ENCODE measurements around the gene HOOK1.

The HOOK1 gene

GRCh38 chr1:59885160-59885832, 70.5 kb downstream of the HOOK1 start:
- H3K4me3 ChIP-seq = no peak overlapping the region
- no peak overlapping the region for H3K27ac ChIP-seq
- no peaks in the 10 kb centered on the region for H3K9me3 ChIP-seq (ENCODE audit: low read depth, low read length)
- no peak overlapping the region for H3K9ac ChIP-seq (ENCODE audit: insufficient read length)
- TF ChIP-seq FOXP2 (optimal IDR thresholded peaks at IDR 0.05; ENCODE audit: control extremely low read depth, extremely low read length, insufficient read depth) = no peak
- TF ChIP-seq EZH2 (IDR thresholded peaks at IDR 0.05) = no peak
- TF ChIP-seq POLR2AphosphoS5 (IDR thresholded peaks at IDR 0.05; ENCODE audit: borderline replicate concordance, low read depth, low read length) = no peak
- DNase-seq (ENCODE audit: low read depth, low spot score) = no peak
- no peaks in the 10 kb centered on the region for H3K36me3 ChIP-seq (ENCODE audit: insufficient read depth, low read length)

GRCh38 chr1:59892841-59893811, 78.4 kb downstream of the HOOK1 start:
- DNase-seq (ENCODE audit: low read depth, low spot score) = no peak
- TF ChIP-seq FOXP2 (optimal IDR thresholded peaks at IDR 0.05; ENCODE audit: control extremely low read depth, extremely low read length, insufficient read depth) = no peak
- no peak for TF ChIP-seq POLR2AphosphoS5 (IDR thresholded peaks at IDR 0.05; ENCODE audit: borderline replicate concordance, low read depth, low read length)
- TF ChIP-seq EZH2 (IDR thresholded peaks at IDR 0.05) = no peak
- no peak overlapping the region for H3K27ac ChIP-seq
- no peak overlapping the region for H3K4me3 ChIP-seq
- H3K9ac ChIP-seq (ENCODE audit: insufficient read length) = no peak overlapping the region
- H3K9me3 ChIP-seq (ENCODE audit: low read depth, low read length) = no peaks in the 10 kb centered on the region
- no peaks in the 10 kb centered on the region for H3K36me3 ChIP-seq (ENCODE audit: insufficient read depth, low read length)

GRCh38 chr1:59897165-59897564, 82.4 kb downstream of the HOOK1 start:
- no peak for DNase-seq (ENCODE audit: low read depth, low spot score)
- Histone ChIP-seq H3K9ac (ENCODE audit: insufficient read length) (no peak overlapping the region), H3K27ac (no peak overlapping the region), H3K4me3 (no peak overlapping the region), H3K9me3 (ENCODE audit: low read depth, low read length) (no peaks in the 10 kb centered on the region), H3K36me3 (ENCODE audit: insufficient read depth, low read length) (no peaks in the 10 kb centered on the region)
- TF ChIP-seq FOXP2 (optimal IDR thresholded peaks at IDR 0.05; ENCODE audit: control extremely low read depth, extremely low read length, insufficient read depth) (no peak), POLR2AphosphoS5 (IDR thresholded peaks at IDR 0.05; ENCODE audit: borderline replicate concordance, low read depth, low read length) (no peak), EZH2 (IDR thresholded peaks at IDR 0.05) (no peak)

GRCh38 chr1:59898927-59899326, 84.2 kb downstream of the HOOK1 start:
- H3K4me3 ChIP-seq = no peak overlapping the region
- DNase-seq (ENCODE audit: low read depth, low spot score) = no peak
- no peak overlapping the region for H3K9ac ChIP-seq (ENCODE audit: insufficient read length)
- H3K9me3 ChIP-seq (ENCODE audit: low read depth, low read length) = no peaks in the 10 kb centered on the region
- TF ChIP-seq EZH2 (IDR thresholded peaks at IDR 0.05) (no peak), FOXP2 (optimal IDR thresholded peaks at IDR 0.05; ENCODE audit: control extremely low read depth, extremely low read length, insufficient read depth) (no peak), POLR2AphosphoS5 (IDR thresholded peaks at IDR 0.05; ENCODE audit: borderline replicate concordance, low read depth, low read length) (no peak)
- no peak overlapping the region for H3K27ac ChIP-seq
- H3K36me3 ChIP-seq (ENCODE audit: insufficient read depth, low read length) = no peaks in the 10 kb centered on the region

- no peak for DNase-seq (ENCODE audit: low read depth, low spot score)
- Histone ChIP-seq H3K27ac (no peak overlapping the region), H3K9ac (ENCODE audit: insufficient read length) (no peak overlapping the region), H3K4me3 (no peak overlapping the region), H3K36me3 (ENCODE audit: insufficient read depth, low read length) (no peaks in the 10 kb centered on the region), H3K9me3 (ENCODE audit: low read depth, low read length) (no peaks in the 10 kb centered on the region)
- no peak for TF ChIP-seq EZH2 (IDR thresholded peaks at IDR 0.05)
- no peak for TF ChIP-seq POLR2AphosphoS5 (IDR thresholded peaks at IDR 0.05; ENCODE audit: borderline replicate concordance, low read depth, low read length)
- no peak for TF ChIP-seq FOXP2 (optimal IDR thresholded peaks at IDR 0.05; ENCODE audit: control extremely low read depth, extremely low read length, insufficient read depth)
Measured at GRCh38 chr1:59900640-59901039, 85.9 kb downstream of the HOOK1 start.

GRCh38 chr1:59901770-59902388, 87.1 kb downstream of the HOOK1 start:
- Histone ChIP-seq H3K4me3 (no peak overlapping the region), H3K9ac (ENCODE audit: insufficient read length) (no peak overlapping the region), H3K9me3 (ENCODE audit: low read depth, low read length) (no peaks in the 10 kb centered on the region), H3K36me3 (ENCODE audit: insufficient read depth, low read length) (no peaks in the 10 kb centered on the region), H3K27ac (no peak overlapping the region)
- TF ChIP-seq POLR2AphosphoS5 (IDR thresholded peaks at IDR 0.05; ENCODE audit: borderline replicate concordance, low read depth, low read length) = no peak
- TF ChIP-seq EZH2 (IDR thresholded peaks at IDR 0.05) = no peak
- no peak for TF ChIP-seq FOXP2 (optimal IDR thresholded peaks at IDR 0.05; ENCODE audit: control extremely low read depth, extremely low read length, insufficient read depth)
- no peak for DNase-seq (ENCODE audit: low read depth, low spot score)

GRCh38 chr1:59903141-59903754, 88.5 kb downstream of the HOOK1 start:
- Histone ChIP-seq H3K9ac (ENCODE audit: insufficient read length) (no peak overlapping the region), H3K4me3 (no peak overlapping the region), H3K36me3 (ENCODE audit: insufficient read depth, low read length) (peaks cover 9% of the 10 kb centered on the region), H3K9me3 (ENCODE audit: low read depth, low read length) (no peaks in the 10 kb centered on the region), H3K27ac (no peak overlapping the region)
- DNase-seq (ENCODE audit: low read depth, low spot score) = no peak
- TF ChIP-seq EZH2 (IDR thresholded peaks at IDR 0.05) (no peak), FOXP2 (optimal IDR thresholded peaks at IDR 0.05; ENCODE audit: control extremely low read depth, extremely low read length, insufficient read depth) (no peak)

- TF ChIP-seq POLR2AphosphoS5 (IDR thresholded peaks at IDR 0.05; ENCODE audit: borderline replicate concordance, low read depth, low read length) (no peak), FOXP2 (optimal IDR thresholded peaks at IDR 0.05; ENCODE audit: control extremely low read depth, extremely low read length, insufficient read depth) (no peak), EZH2 (IDR thresholded peaks at IDR 0.05) (no peak)
- DNase-seq (ENCODE audit: low read depth, low spot score) = no peak
- Histone ChIP-seq H3K27ac (no peak overlapping the region), H3K9ac (ENCODE audit: insufficient read length) (no peak overlapping the region), H3K4me3 (no peak overlapping the region), H3K36me3 (ENCODE audit: insufficient read depth, low read length) (peaks cover 22% of the 10 kb centered on the region), H3K9me3 (ENCODE audit: low read depth, low read length) (no peaks in the 10 kb centered on the region)
Measured at GRCh38 chr1:59906931-59907330, 92.2 kb downstream of the HOOK1 start.
